Measurements from ENCODE around the gene ATAD3B.
"Not testable (repeated sequence)": the region's sequence is repeated elsewhere in the genome, so short reads cannot be mapped to it uniquely, and the experiment has no call there.

ATAD3B gene

DNA sequence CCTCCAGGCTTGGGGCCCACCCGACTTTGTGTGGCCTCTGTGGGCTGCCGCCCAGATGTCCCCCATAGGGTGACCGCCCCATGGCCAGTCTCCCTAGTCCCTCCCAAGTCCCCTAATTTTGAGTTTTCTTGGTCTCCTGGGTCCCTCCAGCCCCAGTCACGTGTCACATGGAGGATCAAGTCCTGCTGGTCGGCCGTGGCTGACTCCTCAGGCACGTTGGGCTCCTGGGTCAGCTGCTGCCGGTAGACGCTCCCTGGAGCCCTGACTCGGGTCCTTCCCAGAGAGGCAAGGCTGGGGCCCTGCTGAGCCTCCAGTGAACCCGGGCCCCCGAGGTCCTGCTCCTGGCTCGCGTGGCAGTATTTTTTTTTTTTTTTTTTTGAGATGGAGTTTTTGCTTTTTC, 11.9 kb upstream of the ATAD3B start:
- not testable (repeated sequence) for H3K79me2 ChIP-seq; H2AFZ ChIP-seq; H3K4me1 ChIP-seq; H3K27ac ChIP-seq; H3K27me3 ChIP-seq (ENCODE audit: control insufficient read depth, insufficient read depth, low read length); H3K4me2 ChIP-seq (ENCODE audit: low read length); H3K4me3 ChIP-seq (ENCODE audit: low read depth, low read length); H3K9me3 ChIP-seq (ENCODE audit: control insufficient read depth, low read length); H3K36me3 ChIP-seq (ENCODE audit: control insufficient read depth, insufficient read depth, low read length); H3K9ac ChIP-seq

DNA sequence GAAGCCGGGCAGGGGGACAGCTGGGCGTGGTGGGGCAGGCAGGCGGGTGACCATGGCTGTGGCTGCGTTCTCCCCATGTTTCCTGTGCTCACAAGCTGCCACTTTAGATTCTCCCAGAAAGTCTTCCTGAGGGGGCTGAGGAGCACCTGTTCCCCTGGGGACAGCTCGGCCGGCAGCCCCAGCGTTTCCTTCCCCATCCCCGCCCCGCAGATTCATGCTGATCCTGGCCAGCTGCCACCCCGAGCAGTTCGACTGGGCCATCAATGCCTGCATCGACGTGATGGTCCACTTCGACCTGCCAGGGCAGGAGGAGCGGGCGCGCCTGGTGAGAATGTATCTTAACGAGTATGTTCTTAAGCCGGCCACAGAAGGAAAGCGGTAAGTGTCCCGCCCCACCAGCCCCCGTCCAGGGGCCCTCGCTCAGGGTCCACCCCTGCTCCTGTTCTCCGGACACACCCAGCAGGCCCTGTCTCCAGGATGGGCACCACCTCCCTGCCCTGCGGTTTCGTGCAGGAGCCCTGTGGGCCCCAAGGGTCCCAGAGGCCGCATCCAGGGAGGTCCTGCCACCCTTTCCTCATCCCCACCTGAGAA, 10.9 kb upstream of the ATAD3B start:
- TF ChIP-seq, protein P1, sequence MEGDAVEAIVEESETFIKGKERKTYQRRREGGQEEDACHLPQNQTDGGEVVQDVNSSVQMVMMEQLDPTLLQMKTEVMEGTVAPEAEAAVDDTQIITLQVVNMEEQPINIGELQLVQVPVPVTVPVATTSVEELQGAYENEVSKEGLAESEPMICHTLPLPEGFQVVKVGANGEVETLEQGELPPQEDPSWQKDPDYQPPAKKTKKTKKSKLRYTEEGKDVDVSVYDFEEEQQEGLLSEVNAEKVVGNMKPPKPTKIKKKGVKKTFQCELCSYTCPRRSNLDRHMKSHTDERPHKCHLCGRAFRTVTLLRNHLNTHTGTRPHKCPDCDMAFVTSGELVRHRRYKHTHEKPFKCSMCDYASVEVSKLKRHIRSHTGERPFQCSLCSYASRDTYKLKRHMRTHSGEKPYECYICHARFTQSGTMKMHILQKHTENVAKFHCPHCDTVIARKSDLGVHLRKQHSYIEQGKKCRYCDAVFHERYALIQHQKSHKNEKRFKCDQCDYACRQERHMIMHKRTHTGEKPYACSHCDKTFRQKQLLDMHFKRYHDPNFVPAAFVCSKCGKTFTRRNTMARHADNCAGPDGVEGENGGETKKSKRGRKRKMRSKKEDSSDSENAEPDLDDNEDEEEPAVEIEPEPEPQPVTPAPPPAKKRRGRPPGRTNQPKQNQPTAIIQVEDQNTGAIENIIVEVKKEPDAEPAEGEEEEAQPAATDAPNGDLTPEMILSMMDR (IDR thresholded peaks at IDR 0.05), result no peak
- Histone ChIP-seq H3K79me2 (no peaks in the 10 kb centered on the region), H3K4me3 (ENCODE audit: low read depth, low read length) (no peak overlapping the region), H3K27ac (no peak overlapping the region), H3K9me3 (ENCODE audit: control insufficient read depth, low read length) (no peaks in the 10 kb centered on the region), H3K27me3 (ENCODE audit: control insufficient read depth, insufficient read depth, low read length) (no peaks in the 10 kb centered on the region), H2AFZ (no peak overlapping the region), H3K36me3 (ENCODE audit: control insufficient read depth, insufficient read depth, low read length) (no peaks in the 10 kb centered on the region), H3K9ac (no peak overlapping the region), H3K4me1 (no peaks in the 10 kb centered on the region), H3K4me2 (ENCODE audit: low read length) (no peak overlapping the region)

DNA sequence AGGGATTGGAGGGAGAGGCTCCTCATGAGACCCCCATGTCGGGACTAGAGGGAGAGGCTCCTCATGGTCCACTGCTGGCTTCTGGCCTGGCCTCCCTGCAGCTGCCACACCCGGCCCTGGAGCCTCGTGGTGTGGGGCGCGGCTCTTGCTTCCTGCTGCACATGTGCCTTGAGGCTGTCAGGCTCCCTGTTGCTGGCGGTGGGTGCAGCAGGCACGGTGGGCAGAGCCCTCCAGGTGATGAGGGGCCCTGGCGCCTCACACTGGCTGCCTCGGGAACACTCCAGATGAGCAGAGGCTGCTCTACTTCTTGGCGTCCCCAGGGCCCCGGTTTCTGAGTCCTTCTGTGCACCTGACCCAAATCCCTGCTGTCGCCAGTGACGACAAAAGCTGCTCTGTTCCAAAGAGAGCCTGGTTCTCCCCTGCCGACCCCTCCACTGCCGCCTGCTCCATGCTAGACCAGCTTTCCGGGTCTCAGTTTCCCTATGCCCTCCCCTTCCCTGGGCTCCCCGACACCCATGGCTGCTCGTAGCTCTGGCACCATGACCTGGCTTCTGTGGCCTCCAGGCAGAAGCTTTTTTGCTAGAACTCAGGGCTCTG, 9.7 kb upstream of the ATAD3B start:
- Histone ChIP-seq H3K4me3 (ENCODE audit: low read depth, low read length) (no peak overlapping the region), H3K9me3 (ENCODE audit: control insufficient read depth, low read length) (no peaks in the 10 kb centered on the region), H3K27me3 (ENCODE audit: control insufficient read depth, insufficient read depth, low read length) (no peaks in the 10 kb centered on the region), H3K4me1 (no peaks in the 10 kb centered on the region), H3K36me3 (ENCODE audit: control insufficient read depth, insufficient read depth, low read length) (no peaks in the 10 kb centered on the region), H3K9ac (no peak overlapping the region), H3K4me2 (ENCODE audit: low read length) (no peak overlapping the region), H3K79me2 (no peaks in the 10 kb centered on the region), H2AFZ (no peak overlapping the region), H3K27ac (no peak overlapping the region)
- TF ChIP-seq, protein P1 (IDR thresholded peaks at IDR 0.05), result no peak

DNA sequence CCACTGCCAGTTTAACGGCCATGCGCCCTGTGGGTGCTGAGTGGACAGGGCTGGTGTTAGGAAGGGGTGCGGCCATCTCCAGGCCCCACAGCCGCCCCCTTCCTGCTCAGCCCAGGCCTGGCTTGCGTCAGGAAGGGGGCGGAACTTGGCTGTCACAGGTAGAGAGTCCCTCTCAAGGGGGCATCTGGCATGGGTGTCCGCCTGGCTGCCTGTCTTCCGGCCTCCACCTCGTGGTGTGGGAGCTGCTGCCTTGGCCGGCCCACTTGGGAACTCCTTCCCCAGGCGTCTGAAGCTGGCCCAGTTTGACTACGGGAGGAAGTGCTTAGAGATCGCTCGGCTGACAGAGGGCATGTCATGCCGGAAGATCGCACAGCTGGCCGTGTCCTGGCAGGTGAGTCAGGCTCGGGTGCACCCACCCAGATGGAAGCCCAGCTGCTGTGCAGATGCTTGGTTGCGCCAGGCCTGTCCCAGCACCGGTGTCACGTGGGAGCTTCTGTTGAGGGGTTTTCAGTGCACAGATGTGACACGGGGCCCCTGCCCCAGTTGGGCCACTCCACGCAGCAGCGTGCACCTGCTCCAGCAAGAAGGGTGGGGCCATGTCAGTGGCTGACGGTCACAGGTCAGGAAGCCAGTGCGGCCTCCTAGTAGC, 9.1 kb upstream of the ATAD3B start:
- H3K9ac ChIP-seq, result no peak overlapping the region
- no peaks in the 10 kb centered on the region for H3K79me2 ChIP-seq
- TF ChIP-seq, protein P1 (IDR thresholded peaks at IDR 0.05), result no peak
- no peaks in the 10 kb centered on the region for H3K9me3 ChIP-seq (ENCODE audit: control insufficient read depth, low read length)
- no peaks in the 10 kb centered on the region for H3K4me1 ChIP-seq
- no peaks in the 10 kb centered on the region for H3K27me3 ChIP-seq (ENCODE audit: control insufficient read depth, insufficient read depth, low read length)
- H3K27ac ChIP-seq, result no peak overlapping the region
- H2AFZ ChIP-seq, result no peak overlapping the region
- no peaks in the 10 kb centered on the region for H3K36me3 ChIP-seq (ENCODE audit: control insufficient read depth, insufficient read depth, low read length)
- H3K4me2 ChIP-seq (ENCODE audit: low read length), result no peak overlapping the region
- no peak overlapping the region for H3K4me3 ChIP-seq (ENCODE audit: low read depth, low read length)

DNA sequence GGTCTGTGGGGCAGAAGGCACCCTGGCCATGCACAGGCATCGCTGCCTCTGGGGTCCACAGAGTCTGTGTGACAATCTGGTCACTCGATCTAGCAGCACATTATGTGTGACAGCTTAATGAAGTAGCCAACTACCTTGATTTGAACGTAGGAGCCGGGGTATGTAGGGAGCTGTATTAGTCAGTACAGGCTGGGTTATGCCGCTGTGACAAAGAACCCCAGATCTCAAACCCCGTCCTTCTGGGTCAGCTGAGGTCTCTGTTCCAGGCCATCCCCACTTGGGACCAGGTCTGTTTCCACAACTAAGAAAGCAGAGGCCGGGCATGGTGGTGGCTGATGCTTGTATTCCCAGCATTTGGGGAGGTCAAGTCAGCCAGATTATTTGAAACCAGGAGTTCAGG, 8.3 kb upstream of the ATAD3B start:
- no peak overlapping the region for H3K4me3 ChIP-seq (ENCODE audit: low read depth, low read length)
- TF ChIP-seq, protein P1 (IDR thresholded peaks at IDR 0.05), result no peak

DNA sequence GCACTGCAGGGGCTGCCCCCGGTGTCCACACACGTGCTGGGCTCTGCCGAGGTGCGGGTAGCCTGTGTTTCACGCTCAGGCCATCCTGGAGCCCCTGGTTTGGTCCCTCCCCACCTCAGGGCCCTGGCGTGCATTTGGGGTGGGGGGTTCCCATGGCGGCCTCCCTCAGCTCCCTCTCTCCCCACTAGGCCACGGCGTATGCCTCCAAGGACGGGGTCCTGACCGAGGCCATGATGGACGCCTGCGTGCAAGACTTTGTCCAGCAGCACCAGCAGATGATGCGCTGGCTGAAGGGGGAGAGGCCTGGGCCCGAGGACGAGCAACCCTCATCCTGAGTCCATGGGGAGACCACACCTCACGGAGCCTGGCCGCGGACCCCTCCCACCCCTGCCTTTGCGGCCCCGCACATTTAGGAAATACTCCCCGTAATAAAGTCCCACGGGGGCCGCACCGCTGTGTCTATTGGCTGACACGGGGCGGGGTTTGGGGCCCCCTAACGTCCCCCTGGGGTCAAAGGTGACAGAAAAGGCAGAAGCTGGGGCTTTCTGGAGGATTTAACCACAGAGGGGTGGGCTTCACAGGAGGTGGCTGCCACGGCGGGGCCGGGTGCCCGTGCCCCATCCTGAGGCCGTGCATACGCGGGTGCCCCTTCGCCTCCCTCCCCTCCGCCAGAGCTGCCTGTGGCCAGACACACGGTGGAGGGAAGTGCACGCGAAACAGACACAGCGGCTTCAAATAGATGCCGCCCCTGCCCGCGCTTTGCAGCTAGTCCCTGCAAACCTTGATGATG, 3.2 kb upstream of the ATAD3B start:
- H3K27ac ChIP-seq; H2AFZ ChIP-seq; H3K36me3 ChIP-seq (ENCODE audit: control insufficient read depth, insufficient read depth, low read length); H3K4me2 ChIP-seq (ENCODE audit: low read length); H3K4me3 ChIP-seq (ENCODE audit: low read depth, low read length); H3K79me2 ChIP-seq; H3K4me1 ChIP-seq; H3K27me3 ChIP-seq (ENCODE audit: control insufficient read depth, insufficient read depth, low read length); H3K9me3 ChIP-seq (ENCODE audit: control insufficient read depth, low read length); H3K9ac ChIP-seq: not testable (repeated sequence)

More for the DNA sequence above, 8.3 kb upstream of the ATAD3B start:
- Histone ChIP-seq H3K36me3 (ENCODE audit: control insufficient read depth, insufficient read depth, low read length) (no peaks in the 10 kb centered on the region), H3K4me1 (no peaks in the 10 kb centered on the region), H3K9ac (no peak overlapping the region), H3K4me2 (ENCODE audit: low read length) (no peak overlapping the region), H3K79me2 (no peaks in the 10 kb centered on the region), H3K9me3 (ENCODE audit: control insufficient read depth, low read length) (no peaks in the 10 kb centered on the region), H3K27me3 (ENCODE audit: control insufficient read depth, insufficient read depth, low read length) (no peaks in the 10 kb centered on the region), H2AFZ (no peak overlapping the region), H3K27ac (no peak overlapping the region)

All from parathyroid adenoma (tissue), 2 donors.